AG10803 (cell line): ENCODE measurements around the gene CLK2.

Experiments used
- DNase-seq: peaks from one replicate; pipeline ENCODE4 v3.0.0; 2010; ENCODE audit warnings: low read depth
- H3K4me3 ChIP-seq: 2 replicates; pipeline ENCODE4 v1.5.1; 2011; ENCODE audit warnings: mild to moderate bottlenecking, low read length, control low read depth
- CTCF ChIP-seq: conservative IDR thresholded peaks from 2 replicates; pipeline ENCODE4 v1.5.1; 2011; ENCODE audit warnings: mild to moderate bottlenecking, low read length, control low read depth, inconsistent platforms

CLK2 gene

GRCh38 chr1:155318082-155318481 is 44.8 kb upstream of the CLK2 start:
- DNase-seq = no peak
- no peak for TF ChIP-seq CTCF
- no peak overlapping the region for H3K4me3 ChIP-seq

GRCh38 chr1:155316922-155317321 is 43.6 kb upstream of the CLK2 start:
- no peak for DNase-seq
- H3K4me3 ChIP-seq = no peak overlapping the region
- no peak for TF ChIP-seq CTCF

- no peak for DNase-seq
- H3K4me3 ChIP-seq = no peak overlapping the region
- TF ChIP-seq CTCF = no peak
Observed at GRCh38 chr1:155313261-155313660, 40.0 kb upstream of the CLK2 start.

- TF ChIP-seq CTCF = no peak
- H3K4me3 ChIP-seq = peak overlapping the region; percentile 90
- no peak for DNase-seq
Observed at GRCh38 chr1:155309423-155310021, 36.2 kb upstream of the CLK2 start.

- peak within 1 kb of the TSS; percentile 90 for H3K4me3 ChIP-seq
- peak; percentile 99 for DNase-seq
- no peak for TF ChIP-seq CTCF
Observed at GRCh38 chr1:155308493-155309422, 35.5 kb upstream of the CLK2 start, which contains the start of gene FDPS. Gene FDPS, plus strand, starts transcription at chr1:155308866. Its CDS starts 924 bp downstream, at chr1:155309790.

- DNase-seq = peak; percentile 52
- no peak overlapping the region for H3K4me3 ChIP-seq
- peak; percentile 51 for TF ChIP-seq CTCF
Observed at GRCh38 chr1:155307247-155307740, 34.0 kb upstream of the CLK2 start.

- DNase-seq = peak; percentile 87
- no peak overlapping the region for H3K4me3 ChIP-seq
- TF ChIP-seq CTCF = no peak
Observed at GRCh38 chr1:155305881-155306391, 32.6 kb upstream of the CLK2 start.
